K562 (cell line): Measurements from ENCODE around the gene PGD. TPM values are rescaled to one million over a fixed set of nuclear protein-coding genes. Genes with fewer than 3 reads are reported as not detected.

Experiments
- DIDO1 ChIP-seq: fragments of 450-650 bp; IDR thresholded peaks from 2 replicates; pipeline ENCODE4 v1.6.1; 2016; ENCODE audit warnings: low read depth, missing biosample characterization, missing genetic modification characterization
- DNMT1 ChIP-seq: fragments of 450-650 bp; IDR thresholded peaks from 2 replicates; pipeline ENCODE4 v1.6.1; 2016; ENCODE audit warnings: antibody characterized with exemption, mild to moderate bottlenecking
- EZH2 ChIP-seq: IDR thresholded peaks from 2 replicates; pipeline ENCODE4 v1.6.1; 2012; ENCODE audit warnings: low read depth, mild to moderate bottlenecking, inconsistent platforms, low read length, borderline replicate concordance
- ILF3 ChIP-seq: fragments of 450-650 bp; IDR thresholded peaks from 2 replicates; pipeline ENCODE4 v1.6.1; 2018; ENCODE audit warnings: antibody characterized with exemption, mild to moderate bottlenecking, moderate library complexity, borderline replicate concordance
- JUND ChIP-seq, 2 experiments: IDR thresholded peaks; 2 replicates in 1 of 2; 3 replicates in 1 of 2; pipeline ENCODE4 v1.6.1; 2011; ENCODE audit warnings: borderline replicate concordance in 2 of 2, low read depth in 2 of 2, low read length in 2 of 2, improper control_type of control experiment in 1 of 2, missing biosample characterization in 1 of 2, missing genetic modification characterization in 1 of 2, missing genetic modification reagents in 1 of 2
- KLF1 ChIP-seq: fragments of 450-650 bp; IDR thresholded peaks from 2 replicates; pipeline ENCODE4 v1.6.1; 2016; ENCODE audit warnings: missing genetic modification characterization, missing compliant biosample characterization
- MAFG ChIP-seq: fragments of 450-650 bp; conservative IDR thresholded peaks from 2 replicates; pipeline ENCODE4 v1.6.1; 2016; ENCODE audit warnings: missing genetic modification characterization, missing compliant biosample characterization
- RREB1 ChIP-seq: fragments of 250-450 bp; sonication (Bioruptor Pico); IDR thresholded peaks from 2 replicates; pipeline ENCODE4 v1.4.0; 2020
- SIN3B ChIP-seq: fragments of 450-650 bp; IDR thresholded peaks from 2 replicates; pipeline ENCODE4 v1.6.1; 2017; ENCODE audit warnings: low read depth, mild to moderate bottlenecking, moderate library complexity
- SMAD1 ChIP-seq: fragments of 150-350 bp; IDR thresholded peaks from 2 replicates; pipeline ENCODE4 v1.6.1; 2014; ENCODE audit warnings: low read length, low read depth; ENCODE audit not compliant: partially characterized antibody
- SREBF2 ChIP-seq: sonication (generic); formaldehyde crosslinking; IDR thresholded peaks from 2 replicates; pipeline ENCODE4 v1.4.0; 2020; ENCODE audit warnings: mild to moderate bottlenecking, missing genetic modification reagents
- TGIF2 ChIP-seq: sonication (generic); formaldehyde crosslinking; IDR thresholded peaks from 2 replicates; pipeline ENCODE4 v1.8.1; 2022; ENCODE audit warnings: mild to moderate bottlenecking, missing genetic modification reagents, moderate library complexity
- THAP7 ChIP-seq: fragments of 250-450 bp; sonication (Bioruptor Pico); IDR thresholded peaks from 2 replicates; pipeline ENCODE4 v1.5.0; 2021
- TRIM25 ChIP-seq: fragments of 450-650 bp; IDR thresholded peaks from 2 replicates; pipeline ENCODE4 v1.7.0; 2016; ENCODE audit warnings: borderline replicate concordance
- TSC22D4 ChIP-seq: fragments of 450-650 bp; IDR thresholded peaks from 2 replicates; pipeline ENCODE4 v1.6.1; 2016; ENCODE audit warnings: missing genetic modification characterization, missing biosample characterization, control low read depth
- ZBTB9 ChIP-seq: fragments of 450-650 bp; formaldehyde crosslinking; IDR thresholded peaks from 2 replicates; pipeline ENCODE4 v1.4.0; 2020; ENCODE audit warnings: mild to moderate bottlenecking, moderate library complexity
- ZFPM2 ChIP-seq: fragments of 250-450 bp; sonication (Bioruptor Pico); IDR thresholded peaks from 2 replicates; pipeline ENCODE4 v1.5.1; 2022; ENCODE audit warnings: mild to moderate bottlenecking
- ZNF76 ChIP-seq: fragments of 250-450 bp; sonication (Bioruptor Pico); IDR thresholded peaks from 2 replicates; pipeline ENCODE4 v1.4.0; 2020; ENCODE audit warnings: mild to moderate bottlenecking, moderate library complexity, borderline replicate concordance
- polyA plus RNA-seq, 8 experiments: library from polyadenylated mRNA; depleted of rRNA in 4 of 8; stranded (reverse) in 5 of 8; unstranded in 3 of 8; fragments of >200 nt; fragmentation: Nextera tagmentation in 2 of 8; fragmentation: Illumina TruSeq in 1 of 8; extraction: Ambion mirVana in 2 of 8; extraction: Trizol in 1 of 8; gene quantifications; 2 replicates each; pipeline versions ENCODE4 v1.2.1 to v1.2.3, GENCODE V29; 2011 to 2014; ENCODE audit warnings: inconsistent platforms in 1 of 8, missing spikeins in 1 of 8
- total RNA-seq, 7 experiments: library from RNA; depleted of rRNA in 6 of 7; stranded (reverse); fragments of >200 nt in 6 of 7; fragmentation: Illumina TruSeq in 2 of 7; extraction: Trizol in 2 of 7; gene quantifications; 2 replicates each; pipeline versions ENCODE4 v1.2.1 to v1.2.3, GENCODE V29; 2011 to 2021; ENCODE audit warnings: low replicate concordance in 1 of 7

Gene PGD
- total and polyA plus RNA-seq, 9 of the 15 experiments (the other 6 are each of a cell fraction or from before 2014, with no cell fraction given) = 177 to 542 (median 270) TPM

GRCh38 chr1:10415211-10415930, 16.5 kb downstream of the PGD start (continued):
- TF ChIP-seq ZNF76 (CRISPR knock-in tag) = 0 out of 2 replicates have a peak, but pooled peaks have one; percentile 64
- no peak for TF ChIP-seq KLF1 (tag)
- TF ChIP-seq TRIM25 = no peak
- no peak for TF ChIP-seq SMAD1
- no peak for TF ChIP-seq THAP7 (CRISPR knock-in tag)
- TF ChIP-seq ZFPM2 = no peak
- TF ChIP-seq SIN3B = no peak
- no peak for TF ChIP-seq ILF3
- no peak for TF ChIP-seq DNMT1
- TF ChIP-seq SREBF2 (CRISPR knock-in tag) = no peak
- 0 out of 2 replicates have a peak, but pooled peaks have one; percentile 60 for TF ChIP-seq RREB1
- TF ChIP-seq EZH2 = no peak
- no peak for TF ChIP-seq TGIF2 (CRISPR knock-in tag)
- peak; percentile 84 for TF ChIP-seq JUND (IDR thresholded peaks at IDR 0.05; ENCODE audit: borderline replicate concordance, low read depth, low read length)
- peak; percentile 68; the same call in 2 of the 3 replicates for TF ChIP-seq JUND (tag; IDR thresholded peaks at IDR 0.05; ENCODE audit: borderline replicate concordance, low read depth, low read length)
- TF ChIP-seq TSC22D4 (tag) = no peak
- TF ChIP-seq DIDO1 (tag) = 0 out of 2 replicates have a peak, but pooled peaks have one; percentile 46
- TF ChIP-seq ZBTB9 (CRISPR knock-in tag) = peak; percentile 79; the same call in 1 of the 2 replicates
- peak; percentile 100 for TF ChIP-seq MAFG
